Fibroblast of pulmonary artery (primary cell): ENCODE results near the gene MCTP2.

ENCODE experiments used
- DNase-seq: peaks from one replicate; pipeline ENCODE4 v3.0.0-alpha.2; 2010; ENCODE audit warnings: low read depth
- H3K4me3 ChIP-seq: replicated peaks from 2 replicates; pipeline ENCODE4 v1.5.1; 2011; ENCODE audit warnings: low read depth, mild to moderate bottlenecking, control low read depth, low read length, moderate library complexity
- TF ChIP-seq, protein P1 (sequence below): IDR thresholded peaks from 2 replicates; pipeline ENCODE4 v1.5.1; 2011; ENCODE audit warnings: mild to moderate bottlenecking, control low read depth, low read length, inconsistent platforms; ENCODE audit errors: missing control alignments

MCTP2 gene

DNA sequence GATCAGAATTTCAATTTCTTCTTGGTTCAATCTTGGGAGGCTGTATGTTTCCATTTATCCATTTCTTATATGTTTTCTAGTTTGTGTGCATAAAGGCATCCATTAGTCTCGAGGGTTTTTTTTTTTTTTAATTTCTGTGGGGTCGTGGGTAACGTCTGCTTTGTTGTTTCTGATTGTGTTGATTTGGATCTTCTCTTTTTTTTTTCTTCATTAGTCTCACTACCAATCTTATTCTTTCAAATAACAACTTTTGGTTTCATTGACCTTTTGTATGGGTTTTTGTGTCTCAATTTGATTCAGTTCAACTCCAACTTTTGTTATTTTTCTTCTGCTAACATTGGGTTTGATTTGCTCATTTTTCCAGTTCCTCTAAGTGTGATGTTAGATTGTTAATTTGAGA lies 48.9 kb downstream of the MCTP2 start:
- DNase-seq = no peak
- no peak overlapping the region for H3K4me3 ChIP-seq
- TF ChIP-seq, protein P1, sequence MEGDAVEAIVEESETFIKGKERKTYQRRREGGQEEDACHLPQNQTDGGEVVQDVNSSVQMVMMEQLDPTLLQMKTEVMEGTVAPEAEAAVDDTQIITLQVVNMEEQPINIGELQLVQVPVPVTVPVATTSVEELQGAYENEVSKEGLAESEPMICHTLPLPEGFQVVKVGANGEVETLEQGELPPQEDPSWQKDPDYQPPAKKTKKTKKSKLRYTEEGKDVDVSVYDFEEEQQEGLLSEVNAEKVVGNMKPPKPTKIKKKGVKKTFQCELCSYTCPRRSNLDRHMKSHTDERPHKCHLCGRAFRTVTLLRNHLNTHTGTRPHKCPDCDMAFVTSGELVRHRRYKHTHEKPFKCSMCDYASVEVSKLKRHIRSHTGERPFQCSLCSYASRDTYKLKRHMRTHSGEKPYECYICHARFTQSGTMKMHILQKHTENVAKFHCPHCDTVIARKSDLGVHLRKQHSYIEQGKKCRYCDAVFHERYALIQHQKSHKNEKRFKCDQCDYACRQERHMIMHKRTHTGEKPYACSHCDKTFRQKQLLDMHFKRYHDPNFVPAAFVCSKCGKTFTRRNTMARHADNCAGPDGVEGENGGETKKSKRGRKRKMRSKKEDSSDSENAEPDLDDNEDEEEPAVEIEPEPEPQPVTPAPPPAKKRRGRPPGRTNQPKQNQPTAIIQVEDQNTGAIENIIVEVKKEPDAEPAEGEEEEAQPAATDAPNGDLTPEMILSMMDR = no peak

GRCh38 chr15:94282269-94283250 lies 51.2 kb downstream of the MCTP2 start:
- TF ChIP-seq, protein P1 = no peak
- H3K4me3 ChIP-seq = no peak overlapping the region
- DNase-seq = peak; percentile 14

DNA sequence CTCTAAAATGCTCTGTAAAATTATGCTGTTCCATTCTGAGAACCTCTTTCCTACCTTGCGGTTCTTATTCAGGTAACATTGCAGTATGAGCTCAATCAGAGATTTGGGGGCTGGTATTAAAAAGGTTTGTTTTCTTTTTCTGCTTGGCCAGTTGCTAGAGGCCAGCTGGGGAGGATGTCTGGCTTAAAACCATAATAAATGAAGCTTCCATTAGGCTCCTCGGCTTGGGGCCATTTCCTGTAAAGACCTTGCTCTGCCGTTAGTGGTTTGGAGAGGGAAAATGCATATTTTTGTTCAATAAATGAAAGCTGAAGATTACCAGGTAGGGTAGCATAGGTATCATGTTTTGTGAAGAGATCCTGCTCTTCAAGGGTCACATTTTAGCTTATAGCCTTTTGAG lies 55.2 kb downstream of the MCTP2 start:
- DNase-seq = no peak
- TF ChIP-seq, protein P1 = no peak

DNA sequence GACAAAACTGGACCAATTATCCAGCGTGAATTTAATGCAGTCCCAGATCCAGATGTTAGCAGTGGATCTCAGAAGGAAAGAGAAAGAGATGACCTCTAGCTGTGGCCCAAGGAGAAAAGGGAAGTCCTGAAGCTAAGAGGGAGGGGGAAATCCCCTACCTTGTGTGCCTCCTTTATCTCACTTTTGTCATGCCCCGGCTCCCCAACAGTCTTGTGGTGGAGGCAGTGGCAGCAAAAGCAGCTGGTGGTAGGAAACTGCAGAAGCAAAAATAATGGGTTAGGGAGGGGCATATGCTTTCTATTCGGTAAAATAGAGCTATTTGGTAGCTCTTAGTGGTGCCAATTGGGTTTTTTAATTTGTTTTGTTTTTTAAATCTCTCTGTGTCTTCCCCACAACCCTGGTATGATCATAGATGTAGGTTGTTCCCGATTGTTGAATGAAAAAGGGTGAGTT lies 56.5 kb downstream of the MCTP2 start:
- TF ChIP-seq, protein P1 = no peak
- no peak for DNase-seq
- H3K4me3 ChIP-seq = no peak overlapping the region

More for the DNA sequence above, 55.2 kb downstream of the MCTP2 start:
- H3K4me3 ChIP-seq = no peak overlapping the region

GRCh38 chr15:94290730-94291129 lies 59.4 kb downstream of the MCTP2 start:
- no peak for DNase-seq
- TF ChIP-seq, protein P1 = no peak
- no peak overlapping the region for H3K4me3 ChIP-seq

GRCh38 chr15:94293411-94294402 lies 62.3 kb downstream of the MCTP2 start:
- DNase-seq = peak; percentile 10
- H3K4me3 ChIP-seq = no peak overlapping the region
- TF ChIP-seq, protein P1 = no peak
